Suprapubic skin (tissue), 4 donors: ENCODE measurements around the gene PACRG. TPM values are rescaled to one million over a fixed set of nuclear protein-coding genes. Genes with fewer than 3 reads are reported as not detected.
A peak's percentile ranks its signal among the peaks of the same experiment; 100 is the strongest.

Experiments
- DNase-seq, 2 donors: peaks; one replicate each; pipeline ENCODE4 v3.0.0-alpha.2; 2019; ENCODE audit warnings: low spot score in 2 of 2
- H3K27ac ChIP-seq: fragments of 200-600 bp; sonication (generic); one replicate; pipeline ENCODE4 v1.5.1; 2019
- H3K27me3 ChIP-seq: fragments of 200-600 bp; sonication (generic); one replicate; pipeline ENCODE4 v1.5.1; 2019
- H3K36me3 ChIP-seq: fragments of 200-600 bp; sonication (generic); one replicate; pipeline ENCODE4 v1.5.1; 2019
- H3K4me1 ChIP-seq: fragments of 200-600 bp; sonication (generic); one replicate; pipeline ENCODE4 v1.5.1; 2019
- H3K4me3 ChIP-seq: fragments of 200-600 bp; sonication (generic); one replicate; pipeline ENCODE4 v1.5.1; 2019; ENCODE audit warnings: mild to moderate bottlenecking
- H3K9me3 ChIP-seq: fragments of 200-600 bp; sonication (generic); one replicate; pipeline ENCODE4 v1.5.1; 2019
- EP300 ChIP-seq: sonication (generic); formaldehyde crosslinking; IDR thresholded peaks from one replicate; pipeline ENCODE4 v1.6.1; 2017; ENCODE audit warnings: antibody characterized with exemption
- POLR2A ChIP-seq, 2 donors: fragments of 450-650 bp; IDR thresholded peaks; one replicate each; pipeline ENCODE4 v1.6.1; 2017; ENCODE audit warnings: antibody characterized with exemption in 2 of 2, mild to moderate bottlenecking in 2 of 2, moderate library complexity in 2 of 2
- POLR2AphosphoS5 ChIP-seq, 3 donors: sonication (generic); formaldehyde crosslinking; IDR thresholded peaks; one replicate each; pipeline ENCODE4 v1.6.1; 2017; ENCODE audit warnings: antibody characterized with exemption in 3 of 3
- WGBS: methylation state at CpG from one replicate; pipeline ENCODE4 v1.1.5; 2018; 5-methylcytosine and 5-hydroxymethylcytosine counted together
- total RNA-seq, 4 donors: library from RNA; depleted of rRNA; stranded (reverse); fragments of >200 nt; gene quantifications; one replicate each; pipeline ENCODE4 v1.1.0, GENCODE V29; 2016
- TF ChIP-seq, protein P1 (sequence below), 2 donors: fragments of 200-600 bp in 1 of 2; fragments of 450-650 bp in 1 of 2; sonication (generic) in 1 of 2; IDR thresholded peaks; one replicate each; pipeline ENCODE4 v1.5.1; 2016 to 2019; ENCODE audit warnings: antibody characterized with exemption in 2 of 2, mild to moderate bottlenecking in 1 of 2, moderate library complexity in 1 of 2

The PACRG gene
- total RNA-seq, 4 donors from 2014 or later, result 1.1 to 2.3 (median 2.0) TPM

DNA sequence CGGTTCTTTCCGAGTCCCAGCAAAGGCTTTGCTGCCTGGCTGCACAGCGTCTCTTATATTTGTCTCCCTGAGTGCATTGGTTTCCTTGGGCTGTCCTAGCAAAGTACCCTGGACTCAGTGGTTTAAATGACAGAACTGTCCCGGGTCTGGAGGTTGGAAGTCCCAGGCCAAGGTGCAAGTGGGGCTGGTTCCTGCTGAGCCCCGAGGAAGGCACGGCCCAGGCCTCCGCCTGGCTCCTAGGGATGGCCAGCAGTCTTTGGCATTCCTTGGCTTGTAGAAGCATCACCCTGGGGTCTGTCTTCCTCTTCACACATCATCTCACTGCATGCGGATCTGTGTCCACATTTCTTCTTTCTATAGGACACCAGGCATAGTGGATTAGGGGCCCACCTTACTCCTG is 621.9 kb downstream of the PACRG start:
- no peak overlapping the region for H3K4me3 ChIP-seq
- no peaks in the 10 kb centered on the region for H3K36me3 ChIP-seq
- no peak for DNase-seq
- peaks cover 5% of the 10 kb centered on the region for H3K4me1 ChIP-seq
- no peak for TF ChIP-seq POLR2AphosphoS5 (IDR thresholded peaks at IDR 0.05)
- TF ChIP-seq EP300, result no peak
- TF ChIP-seq POLR2A (IDR thresholded peaks at IDR 0.05), result no peak
- TF ChIP-seq, protein P1, sequence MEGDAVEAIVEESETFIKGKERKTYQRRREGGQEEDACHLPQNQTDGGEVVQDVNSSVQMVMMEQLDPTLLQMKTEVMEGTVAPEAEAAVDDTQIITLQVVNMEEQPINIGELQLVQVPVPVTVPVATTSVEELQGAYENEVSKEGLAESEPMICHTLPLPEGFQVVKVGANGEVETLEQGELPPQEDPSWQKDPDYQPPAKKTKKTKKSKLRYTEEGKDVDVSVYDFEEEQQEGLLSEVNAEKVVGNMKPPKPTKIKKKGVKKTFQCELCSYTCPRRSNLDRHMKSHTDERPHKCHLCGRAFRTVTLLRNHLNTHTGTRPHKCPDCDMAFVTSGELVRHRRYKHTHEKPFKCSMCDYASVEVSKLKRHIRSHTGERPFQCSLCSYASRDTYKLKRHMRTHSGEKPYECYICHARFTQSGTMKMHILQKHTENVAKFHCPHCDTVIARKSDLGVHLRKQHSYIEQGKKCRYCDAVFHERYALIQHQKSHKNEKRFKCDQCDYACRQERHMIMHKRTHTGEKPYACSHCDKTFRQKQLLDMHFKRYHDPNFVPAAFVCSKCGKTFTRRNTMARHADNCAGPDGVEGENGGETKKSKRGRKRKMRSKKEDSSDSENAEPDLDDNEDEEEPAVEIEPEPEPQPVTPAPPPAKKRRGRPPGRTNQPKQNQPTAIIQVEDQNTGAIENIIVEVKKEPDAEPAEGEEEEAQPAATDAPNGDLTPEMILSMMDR (IDR thresholded peaks at IDR 0.05), result no peak
- no peak overlapping the region for H3K27ac ChIP-seq
- WGBS, result 88% methylated on average over 8 of the region's 8 CpGs
- no peaks in the 10 kb centered on the region for H3K27me3 ChIP-seq
- H3K9me3 ChIP-seq, result no peaks in the 10 kb centered on the region

DNA sequence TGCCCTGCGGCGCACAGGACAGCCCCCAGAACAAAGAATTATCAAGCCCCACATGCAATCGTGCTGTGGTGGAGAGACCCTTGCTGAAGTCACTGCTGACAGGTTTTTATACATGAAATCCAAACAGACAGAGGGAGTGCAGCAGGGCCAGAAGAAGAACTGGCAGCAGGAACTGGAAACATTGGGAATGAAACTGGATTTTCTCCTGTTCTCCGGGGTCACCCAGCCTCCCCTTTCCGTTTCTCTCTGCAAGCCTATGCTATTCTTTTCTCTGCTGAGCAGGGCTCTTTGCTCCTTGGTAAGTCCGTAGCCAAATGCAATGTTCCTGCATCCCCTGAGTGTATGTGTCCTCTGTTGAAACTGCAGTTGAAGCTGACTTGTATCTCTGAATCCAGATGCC is 623.2 kb downstream of the PACRG start:
- peaks cover 17% of the 10 kb centered on the region for H3K4me1 ChIP-seq
- H3K9me3 ChIP-seq, result no peaks in the 10 kb centered on the region
- H3K27me3 ChIP-seq, result no peaks in the 10 kb centered on the region
- no peak for DNase-seq
- no peaks in the 10 kb centered on the region for H3K36me3 ChIP-seq
- TF ChIP-seq POLR2A (IDR thresholded peaks at IDR 0.05) (no peak), POLR2AphosphoS5 (IDR thresholded peaks at IDR 0.05) (no peak), EP300 (no peak)
- TF ChIP-seq, protein P1 (IDR thresholded peaks at IDR 0.05), result no peak
- H3K4me3 ChIP-seq, result no peak overlapping the region
- WGBS, result 66% methylated on average over 6 of the region's 6 CpGs
- H3K27ac ChIP-seq, result no peak overlapping the region

DNA sequence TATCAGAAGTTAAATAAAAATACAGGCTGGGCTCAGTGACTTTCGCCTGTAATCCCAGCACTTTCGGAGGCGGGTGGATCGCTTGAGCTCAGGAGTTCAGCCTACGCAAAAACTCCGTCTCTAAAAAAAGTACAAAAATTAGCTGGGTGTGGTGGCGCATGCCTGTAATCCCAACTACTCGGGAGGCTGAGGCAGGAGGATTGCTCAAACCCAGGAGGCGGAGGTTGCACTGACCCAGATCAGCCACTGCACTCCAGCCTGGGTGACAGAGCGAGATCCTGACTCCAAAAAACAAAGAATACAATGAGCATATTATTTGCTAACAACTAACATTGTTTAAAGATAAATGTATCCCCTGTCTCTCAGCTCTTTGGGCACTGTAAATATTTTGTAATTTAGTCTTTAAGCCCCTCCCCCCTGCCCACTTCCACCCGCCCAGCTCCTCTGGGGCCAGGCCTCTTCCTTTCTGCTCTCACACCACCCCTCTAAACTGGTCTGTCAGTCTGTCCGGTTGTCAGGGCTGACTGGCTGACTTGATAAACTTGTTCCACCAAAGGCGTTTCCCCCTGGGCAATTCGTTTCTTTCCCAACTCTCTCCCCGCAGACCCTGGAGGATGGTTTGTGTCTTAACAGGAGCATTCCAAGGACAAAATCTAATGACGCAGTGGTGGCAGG is 624.4 kb downstream of the PACRG start:
- WGBS, result 79% methylated on average over 16 of the region's 16 CpGs
- Histone ChIP-seq H3K27me3 (no peaks in the 10 kb centered on the region), H3K4me3 (no peak overlapping the region), H3K27ac (no peak overlapping the region), H3K9me3 (no peaks in the 10 kb centered on the region), H3K36me3 (no peaks in the 10 kb centered on the region), H3K4me1 (peaks cover 26% of the 10 kb centered on the region)
- TF ChIP-seq, protein P1 (IDR thresholded peaks at IDR 0.05), result no peak
- TF ChIP-seq POLR2AphosphoS5 (IDR thresholded peaks at IDR 0.05), result no peak
- TF ChIP-seq EP300, result no peak
- TF ChIP-seq POLR2A (IDR thresholded peaks at IDR 0.05), result no peak
- no peak for DNase-seq

DNA sequence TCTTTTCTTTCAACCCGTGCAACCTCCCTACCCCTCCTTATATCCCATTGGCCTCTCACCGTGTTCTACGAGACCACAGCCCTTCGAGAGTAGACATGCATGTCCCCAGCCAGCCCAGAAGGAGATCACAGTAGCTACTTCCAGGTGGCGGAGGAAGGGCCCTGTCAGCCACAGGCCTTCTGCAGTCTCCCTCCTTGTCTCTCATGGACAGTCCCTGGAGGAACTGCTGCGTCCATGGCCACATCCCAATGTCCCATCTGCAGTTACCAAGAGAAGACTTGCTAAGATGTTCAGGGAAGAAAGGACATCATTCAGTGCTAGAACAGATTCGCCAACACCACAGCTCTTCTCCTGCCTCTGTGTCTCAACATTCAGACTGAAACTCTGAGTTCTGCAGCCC is 625.2 kb downstream of the PACRG start:
- H3K27me3 ChIP-seq, result no peaks in the 10 kb centered on the region
- H3K9me3 ChIP-seq, result no peaks in the 10 kb centered on the region
- H3K36me3 ChIP-seq, result no peaks in the 10 kb centered on the region
- H3K4me3 ChIP-seq, result no peak overlapping the region
- no peak overlapping the region for H3K27ac ChIP-seq
- H3K4me1 ChIP-seq, result peaks cover 26% of the 10 kb centered on the region
- DNase-seq, result no peak
- WGBS, result 86% methylated on average over 7 of the region's 7 CpGs
- TF ChIP-seq EP300 (no peak), POLR2AphosphoS5 (IDR thresholded peaks at IDR 0.05) (no peak), POLR2A (IDR thresholded peaks at IDR 0.05) (no peak)
- TF ChIP-seq, protein P1 (IDR thresholded peaks at IDR 0.05), result no peak

DNA sequence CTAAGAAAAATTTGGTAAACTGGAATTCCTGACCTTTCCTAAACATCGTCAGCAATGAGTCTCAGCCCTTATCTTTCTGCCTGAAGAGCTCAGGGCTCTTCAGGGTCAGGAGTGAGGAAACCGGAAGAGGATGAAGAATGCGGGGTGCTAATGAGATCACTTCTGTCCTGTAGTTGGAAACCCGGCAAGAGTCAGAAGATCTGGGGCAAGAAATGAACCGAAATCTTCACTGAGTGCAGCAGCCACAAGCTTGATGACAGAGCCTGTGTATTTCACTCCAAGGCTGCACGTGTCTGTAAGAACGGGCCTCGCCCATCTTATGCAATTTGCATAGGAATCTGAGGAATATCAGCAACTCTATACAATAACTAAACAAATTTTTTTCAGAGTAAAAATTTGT is 626.3 kb downstream of the PACRG start:
- WGBS, result 38% methylated on average over 8 of the region's 8 CpGs
- Histone ChIP-seq H3K36me3 (no peaks in the 10 kb centered on the region), H3K9me3 (no peaks in the 10 kb centered on the region), H3K27me3 (no peaks in the 10 kb centered on the region), H3K4me3 (no peak overlapping the region), H3K27ac (peak overlapping the region; percentile 67), H3K4me1 (peaks cover 26% of the 10 kb centered on the region)
- no peak for DNase-seq
- TF ChIP-seq, protein P1 (IDR thresholded peaks at IDR 0.05), result no peak
- TF ChIP-seq POLR2AphosphoS5 (IDR thresholded peaks at IDR 0.05) (no peak), EP300 (no peak), POLR2A (IDR thresholded peaks at IDR 0.05) (no peak)
